GM12801 (cell line): ENCODE results near the gene STAU1.

Experiments
- TF ChIP-seq, protein P1 (sequence below): IDR thresholded peaks from one replicate; pipeline ENCODE4 v1.5.1; 2011; ENCODE audit warnings: control low read depth; ENCODE audit not compliant: insufficient read length; ENCODE audit errors: extremely low read depth

STAU1 gene

DNA sequence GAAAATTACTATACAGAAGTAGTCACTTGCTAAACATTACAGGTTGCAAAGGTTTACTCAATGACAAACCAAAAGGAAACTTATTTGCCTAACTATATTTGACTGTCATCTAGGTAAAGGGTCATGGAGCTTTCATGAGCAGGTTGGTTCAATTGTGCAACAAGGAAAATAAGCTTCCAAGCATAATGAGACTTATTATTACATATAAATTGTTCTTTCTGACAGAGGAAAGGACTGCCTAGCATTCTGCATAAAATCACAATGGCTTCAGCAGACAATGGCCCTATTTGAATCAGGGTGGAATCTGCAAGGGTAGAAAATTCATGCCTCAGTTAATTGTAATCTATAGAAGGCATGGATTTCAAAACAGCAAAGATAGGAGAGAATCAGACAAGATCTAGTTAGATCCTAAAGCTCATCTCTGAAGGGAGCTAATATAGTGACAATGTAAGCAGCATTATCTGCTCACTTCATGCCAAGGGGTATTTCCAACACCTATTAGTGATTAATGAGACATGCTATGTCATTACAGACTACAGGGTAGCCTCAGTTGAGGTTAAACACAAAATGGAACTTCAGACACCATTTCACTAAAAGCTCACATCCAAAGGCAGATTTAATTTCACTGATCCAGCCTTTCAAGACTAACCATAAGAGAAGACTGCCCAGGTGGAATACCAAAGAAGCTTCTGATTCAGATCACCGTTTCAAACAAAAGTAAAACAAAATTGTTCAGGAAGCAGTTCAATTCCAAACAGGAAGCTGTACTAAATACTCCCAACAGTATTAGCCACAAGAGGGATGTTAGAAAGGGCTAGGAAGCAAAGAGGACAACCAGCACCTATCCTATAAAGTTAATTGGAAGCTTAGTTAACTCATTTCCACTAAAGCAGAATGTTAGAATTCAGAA, 8.5 kb downstream of the STAU1 start:
- TF ChIP-seq, protein P1, sequence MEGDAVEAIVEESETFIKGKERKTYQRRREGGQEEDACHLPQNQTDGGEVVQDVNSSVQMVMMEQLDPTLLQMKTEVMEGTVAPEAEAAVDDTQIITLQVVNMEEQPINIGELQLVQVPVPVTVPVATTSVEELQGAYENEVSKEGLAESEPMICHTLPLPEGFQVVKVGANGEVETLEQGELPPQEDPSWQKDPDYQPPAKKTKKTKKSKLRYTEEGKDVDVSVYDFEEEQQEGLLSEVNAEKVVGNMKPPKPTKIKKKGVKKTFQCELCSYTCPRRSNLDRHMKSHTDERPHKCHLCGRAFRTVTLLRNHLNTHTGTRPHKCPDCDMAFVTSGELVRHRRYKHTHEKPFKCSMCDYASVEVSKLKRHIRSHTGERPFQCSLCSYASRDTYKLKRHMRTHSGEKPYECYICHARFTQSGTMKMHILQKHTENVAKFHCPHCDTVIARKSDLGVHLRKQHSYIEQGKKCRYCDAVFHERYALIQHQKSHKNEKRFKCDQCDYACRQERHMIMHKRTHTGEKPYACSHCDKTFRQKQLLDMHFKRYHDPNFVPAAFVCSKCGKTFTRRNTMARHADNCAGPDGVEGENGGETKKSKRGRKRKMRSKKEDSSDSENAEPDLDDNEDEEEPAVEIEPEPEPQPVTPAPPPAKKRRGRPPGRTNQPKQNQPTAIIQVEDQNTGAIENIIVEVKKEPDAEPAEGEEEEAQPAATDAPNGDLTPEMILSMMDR: no peak

DNA sequence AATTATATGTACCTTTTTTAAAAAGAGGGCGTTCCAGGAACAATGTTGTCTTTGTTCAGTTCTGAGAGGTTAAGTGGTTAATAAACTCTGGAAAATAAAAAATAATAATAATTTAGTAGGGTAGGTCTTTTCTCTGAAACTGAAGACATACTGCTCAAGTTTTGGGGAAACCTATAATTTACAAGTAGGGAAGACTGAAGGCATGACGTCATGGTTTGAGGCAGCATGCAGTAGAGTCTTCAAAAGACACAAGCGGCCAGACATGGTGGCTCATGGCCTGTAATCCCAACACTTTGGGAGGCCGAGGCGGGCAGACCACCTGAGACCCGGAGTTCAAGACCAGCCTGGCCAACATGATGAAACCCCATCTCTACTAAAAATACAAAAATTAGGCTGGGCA, 14.0 kb downstream of the STAU1 start:
- TF ChIP-seq, protein P1: no peak

DNA sequence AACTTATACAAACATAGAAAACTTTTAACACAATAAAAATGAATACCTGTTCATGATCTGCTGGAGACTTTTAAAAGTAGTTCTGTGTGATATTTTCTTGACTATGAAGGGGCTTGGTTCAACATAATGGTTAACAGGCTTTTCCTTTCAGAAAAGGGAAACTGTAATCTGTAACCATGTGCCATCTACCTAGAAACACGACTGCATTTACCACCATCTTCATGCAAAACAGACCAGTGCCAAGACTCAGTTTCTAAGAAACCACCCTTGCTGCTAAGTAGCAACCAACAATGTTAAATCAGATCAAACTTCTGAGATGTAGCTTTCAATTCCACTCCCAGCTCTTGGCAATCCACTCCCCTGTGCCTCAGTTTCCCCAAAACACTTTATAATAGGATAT, 15.7 kb downstream of the STAU1 start:
- TF ChIP-seq, protein P1: no peak

DNA sequence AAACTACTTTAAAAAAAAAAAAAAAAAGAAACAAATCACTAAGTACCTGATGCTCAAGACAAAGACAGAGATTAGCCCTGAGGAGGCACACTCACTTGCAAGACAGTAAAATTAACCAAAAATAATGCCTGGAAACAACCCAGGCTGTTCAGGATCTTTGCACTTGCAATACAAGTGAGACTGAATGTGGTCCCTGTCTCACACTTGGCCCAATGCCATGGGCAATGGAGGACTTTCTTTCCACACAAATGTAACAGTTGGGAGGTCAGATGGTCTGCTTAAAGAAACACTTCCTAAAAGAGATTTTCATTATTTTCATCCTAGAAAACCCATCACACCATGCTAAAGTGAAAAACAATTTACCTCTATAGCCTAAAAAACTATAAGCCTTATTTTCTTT, 16.2 kb downstream of the STAU1 start:
- TF ChIP-seq, protein P1: no peak

DNA sequence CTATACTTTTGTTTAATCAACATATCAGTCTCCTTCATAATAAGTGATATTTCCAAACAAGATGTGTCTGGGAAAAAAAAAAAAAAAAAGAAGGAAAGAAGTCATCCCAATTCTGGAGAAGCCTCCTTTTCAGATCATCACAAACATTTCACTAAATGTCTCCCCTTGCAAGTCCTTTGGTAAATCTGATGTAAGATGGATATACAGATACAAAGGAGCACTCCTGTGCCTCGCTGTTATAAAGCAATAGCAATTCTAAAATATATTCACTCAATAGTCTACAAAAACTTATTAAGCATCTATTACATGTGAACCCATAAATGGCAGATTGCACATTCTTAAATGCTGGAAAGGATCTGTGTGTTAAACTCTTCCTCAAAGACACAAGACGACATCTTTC, 17.4 kb downstream of the STAU1 start:
- TF ChIP-seq, protein P1: no peak

DNA sequence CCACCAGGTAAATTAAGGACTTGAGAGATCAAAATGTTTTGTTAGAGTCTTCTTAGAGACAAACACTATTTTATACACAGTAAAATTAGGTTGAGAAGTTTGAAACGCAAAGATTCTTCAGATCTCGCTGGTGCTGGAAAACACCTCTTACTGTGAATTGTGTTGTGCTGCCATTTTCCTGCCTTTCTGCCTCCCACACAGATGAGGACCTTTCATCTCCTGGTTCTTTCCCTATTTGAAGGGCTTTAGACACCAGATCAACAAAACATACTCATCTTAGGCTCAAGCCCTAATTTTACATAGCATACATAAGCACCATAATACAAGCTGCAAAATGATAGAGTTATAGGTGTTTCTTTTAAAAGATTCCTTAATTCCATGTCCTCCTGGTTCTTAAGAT, 18.6 kb downstream of the STAU1 start:
- TF ChIP-seq, protein P1: no peak

DNA sequence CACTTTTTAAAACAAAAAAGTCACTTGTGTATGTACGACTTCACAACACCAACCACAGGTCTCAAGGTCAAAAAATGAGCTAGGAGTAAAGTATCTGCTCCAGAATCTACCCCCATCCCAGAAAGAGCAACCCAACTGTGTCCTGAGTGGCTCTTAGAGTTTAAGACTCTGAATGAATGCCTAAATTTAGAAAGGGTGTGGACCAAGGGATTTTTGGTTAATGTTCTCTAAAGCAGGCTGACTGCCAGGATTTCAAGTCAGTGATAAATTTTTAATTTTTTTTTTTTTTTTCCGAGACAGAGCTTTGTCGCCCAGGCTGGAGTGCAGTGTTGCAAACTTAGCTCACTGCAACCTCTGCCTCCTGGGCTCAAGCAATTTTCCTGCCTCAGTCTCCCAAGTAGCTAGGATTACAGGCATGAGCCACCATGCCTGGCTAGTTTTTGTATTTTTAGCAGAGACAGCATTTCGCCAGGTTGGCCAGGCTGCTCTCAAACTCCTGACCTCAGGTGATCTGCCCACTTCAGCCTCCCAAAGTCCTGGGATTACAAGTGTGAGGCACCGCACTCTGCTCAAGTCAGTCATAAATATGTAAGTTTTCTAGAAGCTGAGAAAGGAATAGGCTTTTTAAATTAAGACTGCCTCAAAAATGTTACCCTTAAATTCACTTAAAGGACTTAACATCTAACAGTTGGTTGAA, 20.2 kb downstream of the STAU1 start:
- TF ChIP-seq, protein P1: no peak
